ENCODE measurements around the gene MPV17L.

MPV17L gene

DNA sequence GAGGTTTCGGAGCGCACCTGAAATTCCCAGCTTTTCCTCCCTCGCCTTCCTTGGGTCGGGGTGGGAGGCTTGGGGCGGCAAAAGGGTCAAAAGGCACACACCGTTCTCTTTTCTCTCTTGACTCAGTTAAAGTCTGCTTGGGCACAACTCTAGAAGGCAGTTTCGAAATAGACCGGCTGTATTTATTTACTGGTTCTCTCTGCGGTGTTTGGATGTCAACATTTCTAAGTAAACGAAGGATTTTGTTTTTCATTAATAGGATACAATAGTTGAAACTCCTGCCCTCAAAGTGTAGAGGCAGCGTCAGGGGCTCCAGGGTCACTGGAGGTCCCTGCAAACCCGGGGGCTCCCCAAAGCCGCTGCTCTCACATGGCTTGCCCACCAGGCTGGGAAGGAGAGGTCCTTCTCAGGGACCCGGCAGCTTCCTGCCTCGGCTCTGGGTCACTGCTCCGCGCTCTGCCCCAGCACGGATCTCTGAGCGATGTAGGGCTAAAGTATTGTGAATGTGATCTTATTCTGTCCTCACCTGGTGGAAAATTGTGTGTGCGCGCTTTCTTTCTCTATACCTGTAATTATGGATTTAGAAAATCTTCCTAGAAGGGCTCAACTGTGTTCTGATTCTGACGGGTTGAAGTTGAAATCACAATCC, 39.8 kb downstream of the MPV17L start:
- Histone ChIP-seq H3K9me2 (replicated peaks; ENCODE audit: insufficient read depth, low read length) (no peaks in the 10 kb centered on the region), H3K4me1 (ENCODE audit: low read length) (peaks cover 3% of the 10 kb centered on the region; the same call in 1 of the 2 replicates), H3K79me2 (ENCODE audit: low read length) (no peaks in the 10 kb centered on the region), H3K9ac (ENCODE audit: low read length) (no peak overlapping the region), H3F3A (ENCODE audit: insufficient read depth, low read length) (no peaks in the 10 kb centered on the region), H3K27me3 (replicated peaks; ENCODE audit: insufficient read depth, low read length) (no peaks in the 10 kb centered on the region; the same call in 1 of the 2 replicates), H2AFZ (ENCODE audit: low read length) (peak overlapping the region; percentile 69), H3K27ac (ENCODE audit: low read length) (no peak overlapping the region), H3K4me2 (ENCODE audit: low read depth, low read length) (peak overlapping the region; percentile 96), H3K36me3 (replicated peaks; ENCODE audit: insufficient read depth, low read length) (no peaks in the 10 kb centered on the region), H4K20me1 (ENCODE audit: insufficient read depth, low read length) (no peaks in the 10 kb centered on the region), H3K4me3 (ENCODE audit: low read length) (peak overlapping the region; percentile 67), H3K9me3 (replicated peaks; ENCODE audit: insufficient read depth, low read length) (no peaks in the 10 kb centered on the region)
- no peak for DNase-seq
- TF ChIP-seq EZH2phosphoT487 (IDR thresholded peaks at IDR 0.05; ENCODE audit: low read length) (no peak), EZH2 (optimal IDR thresholded peaks at IDR 0.05; ENCODE audit: low read depth, low read length) (no peak)
- TF ChIP-seq, protein P1, sequence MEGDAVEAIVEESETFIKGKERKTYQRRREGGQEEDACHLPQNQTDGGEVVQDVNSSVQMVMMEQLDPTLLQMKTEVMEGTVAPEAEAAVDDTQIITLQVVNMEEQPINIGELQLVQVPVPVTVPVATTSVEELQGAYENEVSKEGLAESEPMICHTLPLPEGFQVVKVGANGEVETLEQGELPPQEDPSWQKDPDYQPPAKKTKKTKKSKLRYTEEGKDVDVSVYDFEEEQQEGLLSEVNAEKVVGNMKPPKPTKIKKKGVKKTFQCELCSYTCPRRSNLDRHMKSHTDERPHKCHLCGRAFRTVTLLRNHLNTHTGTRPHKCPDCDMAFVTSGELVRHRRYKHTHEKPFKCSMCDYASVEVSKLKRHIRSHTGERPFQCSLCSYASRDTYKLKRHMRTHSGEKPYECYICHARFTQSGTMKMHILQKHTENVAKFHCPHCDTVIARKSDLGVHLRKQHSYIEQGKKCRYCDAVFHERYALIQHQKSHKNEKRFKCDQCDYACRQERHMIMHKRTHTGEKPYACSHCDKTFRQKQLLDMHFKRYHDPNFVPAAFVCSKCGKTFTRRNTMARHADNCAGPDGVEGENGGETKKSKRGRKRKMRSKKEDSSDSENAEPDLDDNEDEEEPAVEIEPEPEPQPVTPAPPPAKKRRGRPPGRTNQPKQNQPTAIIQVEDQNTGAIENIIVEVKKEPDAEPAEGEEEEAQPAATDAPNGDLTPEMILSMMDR (IDR thresholded peaks at IDR 0.05; ENCODE audit: low read length): no peak

DNA sequence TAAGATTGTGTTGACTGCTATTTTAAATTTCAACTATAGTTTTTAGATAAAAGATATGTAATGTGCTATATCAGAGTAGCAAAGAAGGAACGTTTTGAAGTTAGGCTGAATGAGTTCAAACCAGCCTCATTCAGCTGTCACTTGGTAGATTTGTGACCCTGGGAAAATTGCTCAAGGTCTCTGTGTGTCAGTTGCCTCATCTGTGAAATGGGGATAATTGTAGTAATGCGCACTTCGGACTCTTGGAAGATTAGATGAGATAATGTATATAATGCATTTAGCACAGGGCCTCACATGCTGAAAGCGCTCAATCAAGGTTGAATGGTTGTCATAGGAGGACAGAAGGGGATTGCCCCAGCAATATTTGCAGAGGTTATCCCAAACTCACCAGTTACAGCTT, 43.5 kb downstream of the MPV17L start:
- H3K9me3 ChIP-seq (replicated peaks; ENCODE audit: insufficient read depth, low read length): no peaks in the 10 kb centered on the region
- H2AFZ ChIP-seq (ENCODE audit: low read length): no peak overlapping the region
- no peak for TF ChIP-seq EZH2phosphoT487 (IDR thresholded peaks at IDR 0.05; ENCODE audit: low read length)
- TF ChIP-seq EZH2 (optimal IDR thresholded peaks at IDR 0.05; ENCODE audit: low read depth, low read length): no peak
- TF ChIP-seq, protein P1 (IDR thresholded peaks at IDR 0.05; ENCODE audit: low read length): no peak
- DNase-seq: no peak
- H3K36me3 ChIP-seq (replicated peaks; ENCODE audit: insufficient read depth, low read length): no peaks in the 10 kb centered on the region
- H3F3A ChIP-seq (ENCODE audit: insufficient read depth, low read length): no peaks in the 10 kb centered on the region
- H3K4me2 ChIP-seq (ENCODE audit: low read depth, low read length): no peak overlapping the region
- H3K4me3 ChIP-seq (ENCODE audit: low read length): no peak overlapping the region
- no peak overlapping the region for H3K27ac ChIP-seq (ENCODE audit: low read length)
- no peaks in the 10 kb centered on the region for H3K9me2 ChIP-seq (replicated peaks; ENCODE audit: insufficient read depth, low read length)
- no peaks in the 10 kb centered on the region for H4K20me1 ChIP-seq (ENCODE audit: insufficient read depth, low read length)
- no peaks in the 10 kb centered on the region for H3K79me2 ChIP-seq (ENCODE audit: low read length)
- H3K4me1 ChIP-seq (ENCODE audit: low read length): peaks cover 3% of the 10 kb centered on the region; the same call in 1 of the 2 replicates
- H3K27me3 ChIP-seq (replicated peaks; ENCODE audit: insufficient read depth, low read length): no peaks in the 10 kb centered on the region; the same call in 1 of the 2 replicates
- H3K9ac ChIP-seq (ENCODE audit: low read length): no peak overlapping the region

DNA sequence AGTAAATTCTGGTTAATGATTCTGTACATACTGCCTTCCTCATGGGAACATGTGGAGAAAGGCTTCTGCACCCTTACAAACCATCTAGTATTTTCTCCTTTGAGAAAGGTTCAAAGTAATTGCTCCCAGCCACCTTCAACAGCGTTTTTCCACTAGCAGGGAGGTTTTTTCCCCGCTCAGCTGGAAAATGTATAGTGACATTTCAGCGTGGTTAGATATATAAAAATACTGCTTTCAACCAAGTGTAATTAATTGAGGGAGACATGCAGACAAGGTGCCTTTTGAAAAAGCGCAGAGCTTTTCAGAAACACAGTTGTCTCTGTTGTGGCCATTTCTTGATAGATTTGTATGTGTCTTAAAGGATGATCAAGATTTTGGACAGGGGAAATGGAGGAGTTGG, 44.0 kb downstream of the MPV17L start:
- H3K4me1 ChIP-seq (ENCODE audit: low read length): peaks cover 3% of the 10 kb centered on the region; the same call in 1 of the 2 replicates
- H3K9ac ChIP-seq (ENCODE audit: low read length): no peak overlapping the region
- no peaks in the 10 kb centered on the region for H3K79me2 ChIP-seq (ENCODE audit: low read length)
- no peaks in the 10 kb centered on the region for H3K36me3 ChIP-seq (replicated peaks; ENCODE audit: insufficient read depth, low read length)
- no peak for DNase-seq
- no peaks in the 10 kb centered on the region; the same call in 1 of the 2 replicates for H3K27me3 ChIP-seq (replicated peaks; ENCODE audit: insufficient read depth, low read length)
- no peak overlapping the region for H3K4me2 ChIP-seq (ENCODE audit: low read depth, low read length)
- no peak overlapping the region for H3K27ac ChIP-seq (ENCODE audit: low read length)
- H2AFZ ChIP-seq (ENCODE audit: low read length): no peak overlapping the region
- no peaks in the 10 kb centered on the region for H3K9me2 ChIP-seq (replicated peaks; ENCODE audit: insufficient read depth, low read length)
- no peaks in the 10 kb centered on the region for H4K20me1 ChIP-seq (ENCODE audit: insufficient read depth, low read length)
- no peak overlapping the region for H3K4me3 ChIP-seq (ENCODE audit: low read length)
- H3K9me3 ChIP-seq (replicated peaks; ENCODE audit: insufficient read depth, low read length): no peaks in the 10 kb centered on the region
- TF ChIP-seq EZH2phosphoT487 (IDR thresholded peaks at IDR 0.05; ENCODE audit: low read length) (no peak), EZH2 (optimal IDR thresholded peaks at IDR 0.05; ENCODE audit: low read depth, low read length) (no peak)
- TF ChIP-seq, protein P1 (IDR thresholded peaks at IDR 0.05; ENCODE audit: low read length): no peak
- no peaks in the 10 kb centered on the region for H3F3A ChIP-seq (ENCODE audit: insufficient read depth, low read length)
